Hepatocyte (in vitro differentiated cells): ENCODE measurements around the gene DDX19B. TPM values are rescaled to one million over a fixed set of nuclear protein-coding genes. Genes with fewer than 3 reads are reported as not detected.
"Not testable (repeated sequence)": the region's sequence is repeated elsewhere in the genome, so short reads cannot be mapped to it uniquely, and the experiment has no call there.

Experiments
- DNase-seq: peaks from one replicate; pipeline ENCODE4 v3.0.0-alpha.2; 2016; ENCODE audit warnings: low spot score
- H2AFZ ChIP-seq: fragments of 200-600 bp; sonication (generic); 2 replicates; pipeline ENCODE4 v1.6.0; 2016; ENCODE audit warnings: antibody characterized with exemption, mild to moderate bottlenecking
- H3K27ac ChIP-seq: fragments of 200-600 bp; sonication (generic); 2 replicates; pipeline ENCODE4 v1.5.1; 2016; ENCODE audit warnings: mild to moderate bottlenecking
- H3K27me3 ChIP-seq: fragments of 200-600 bp; sonication (generic); 2 replicates; pipeline ENCODE4 v1.6.1; 2016
- H3K36me3 ChIP-seq: fragments of 200-600 bp; sonication (generic); replicated peaks from 2 replicates; pipeline ENCODE4 v1.5.1; 2016; ENCODE audit warnings: low read depth; ENCODE audit not compliant: insufficient read depth
- H3K4me1 ChIP-seq: fragments of 200-600 bp; sonication (generic); 2 replicates; pipeline ENCODE4 v1.5.1; 2016; ENCODE audit warnings: mild to moderate bottlenecking, moderate library complexity; ENCODE audit not compliant: insufficient read depth
- H3K4me2 ChIP-seq: fragments of 200-600 bp; sonication (generic); 2 replicates; pipeline ENCODE4 v1.6.0; 2016
- H3K4me3 ChIP-seq: fragments of 200-600 bp; sonication (generic); 2 replicates; pipeline ENCODE4 v1.5.1; 2016; ENCODE audit warnings: mild to moderate bottlenecking
- H3K79me2 ChIP-seq: fragments of 200-600 bp; sonication (generic); 2 replicates; pipeline ENCODE4 v1.6.0; 2017; ENCODE audit warnings: mild to moderate bottlenecking
- H3K9me2 ChIP-seq: fragments of 200-600 bp; sonication (generic); replicated peaks from 2 replicates; pipeline ENCODE4 v1.6.0; 2017; ENCODE audit warnings: mild to moderate bottlenecking; ENCODE audit not compliant: insufficient read depth
- H3K9me3 ChIP-seq: fragments of 200-600 bp; sonication (generic); 2 replicates; pipeline ENCODE4 v1.5.1; 2016; ENCODE audit warnings: low read depth, mild to moderate bottlenecking
- H4K20me1 ChIP-seq: fragments of 200-600 bp; sonication (generic); 2 replicates; pipeline ENCODE4 v1.6.0; 2016; ENCODE audit warnings: mild to moderate bottlenecking; ENCODE audit not compliant: insufficient read depth, poor library complexity, severe bottlenecking
- EZH2 ChIP-seq: fragments of 200-600 bp; sonication (generic); IDR thresholded peaks from 2 replicates; pipeline ENCODE4 v1.6.1; 2016; ENCODE audit warnings: antibody characterized with exemption, mild to moderate bottlenecking, borderline replicate concordance
- EZH2phosphoT487 ChIP-seq: fragments of 200-600 bp; sonication (generic); IDR thresholded peaks from one replicate; pipeline ENCODE4 v1.6.1; 2018; ENCODE audit warnings: antibody characterized with exemption, mild to moderate bottlenecking, low read depth, moderate library complexity; ENCODE audit not compliant: unreplicated experiment, severe bottlenecking
- WGBS: methylation state at CpG from one replicate; pipeline ENCODE4 v1.1.6; 2016; ENCODE audit warnings: low lambda C conversion rate; ENCODE audit errors: missing lambda C conversion rate; 5-methylcytosine and 5-hydroxymethylcytosine counted together
- polyA plus RNA-seq: library from polyadenylated mRNA; unstranded; fragments of >200 nt; fragmentation: Nextera tagmentation; extraction: Ambion mirVana; gene quantifications from 2 replicates; pipeline ENCODE4 v1.2.1, GENCODE V29; 2016
- total RNA-seq: library from RNA; depleted of rRNA; stranded (reverse); fragments of >200 nt; gene quantifications from 2 replicates; pipeline ENCODE4 v1.2.3, GENCODE V29; 2014
- TF ChIP-seq, protein P1 (sequence below): fragments of 200-600 bp; sonication (generic); IDR thresholded peaks from 2 replicates; pipeline ENCODE4 v1.5.1; 2016; ENCODE audit warnings: antibody characterized with exemption, mild to moderate bottlenecking; ENCODE audit not compliant: poor library complexity

DDX19B gene
- total and polyA plus RNA-seq, 2 experiments from 2014 or later: 26.6 to 38.7 TPM

- DNase-seq, H3K9me3 ChIP-seq, H3K79me2 ChIP-seq, H3K27me3 ChIP-seq, H3K9me2 ChIP-seq, H2AFZ ChIP-seq, H3K4me2 ChIP-seq, H3K4me3 ChIP-seq, H3K4me1 ChIP-seq, H4K20me1 ChIP-seq, H3K27ac ChIP-seq, H3K36me3 ChIP-seq: not testable (repeated sequence)
- TF ChIP-seq, protein P1, sequence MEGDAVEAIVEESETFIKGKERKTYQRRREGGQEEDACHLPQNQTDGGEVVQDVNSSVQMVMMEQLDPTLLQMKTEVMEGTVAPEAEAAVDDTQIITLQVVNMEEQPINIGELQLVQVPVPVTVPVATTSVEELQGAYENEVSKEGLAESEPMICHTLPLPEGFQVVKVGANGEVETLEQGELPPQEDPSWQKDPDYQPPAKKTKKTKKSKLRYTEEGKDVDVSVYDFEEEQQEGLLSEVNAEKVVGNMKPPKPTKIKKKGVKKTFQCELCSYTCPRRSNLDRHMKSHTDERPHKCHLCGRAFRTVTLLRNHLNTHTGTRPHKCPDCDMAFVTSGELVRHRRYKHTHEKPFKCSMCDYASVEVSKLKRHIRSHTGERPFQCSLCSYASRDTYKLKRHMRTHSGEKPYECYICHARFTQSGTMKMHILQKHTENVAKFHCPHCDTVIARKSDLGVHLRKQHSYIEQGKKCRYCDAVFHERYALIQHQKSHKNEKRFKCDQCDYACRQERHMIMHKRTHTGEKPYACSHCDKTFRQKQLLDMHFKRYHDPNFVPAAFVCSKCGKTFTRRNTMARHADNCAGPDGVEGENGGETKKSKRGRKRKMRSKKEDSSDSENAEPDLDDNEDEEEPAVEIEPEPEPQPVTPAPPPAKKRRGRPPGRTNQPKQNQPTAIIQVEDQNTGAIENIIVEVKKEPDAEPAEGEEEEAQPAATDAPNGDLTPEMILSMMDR: peak; percentile 71
- 61% methylated on average over 10 of the region's 10 CpGs for WGBS
These were observed 71.2 kb downstream of the DDX19B start for GRCh38 chr16:70370145-70370544.

GRCh38 chr16:70370924-70371323, 71.9 kb downstream of the DDX19B start:
- TF ChIP-seq EZH2phosphoT487 (no peak), EZH2 (no peak)
- TF ChIP-seq, protein P1: no peak
- H3K27ac ChIP-seq: no peak overlapping the region
- 98% methylated on average over 10 of the region's 10 CpGs for WGBS
- H3K79me2 ChIP-seq: no peaks in the 10 kb centered on the region
- H3K36me3 ChIP-seq: no peaks in the 10 kb centered on the region
- no peaks in the 10 kb centered on the region for H4K20me1 ChIP-seq
- no peaks in the 10 kb centered on the region for H3K4me1 ChIP-seq
- no peaks in the 10 kb centered on the region for H3K9me3 ChIP-seq
- H2AFZ ChIP-seq: no peak overlapping the region
- no peaks in the 10 kb centered on the region for H3K9me2 ChIP-seq
- no peaks in the 10 kb centered on the region for H3K27me3 ChIP-seq
- DNase-seq: no peak
- H3K4me3 ChIP-seq: no peak overlapping the region
- H3K4me2 ChIP-seq: no peak overlapping the region

DNA sequence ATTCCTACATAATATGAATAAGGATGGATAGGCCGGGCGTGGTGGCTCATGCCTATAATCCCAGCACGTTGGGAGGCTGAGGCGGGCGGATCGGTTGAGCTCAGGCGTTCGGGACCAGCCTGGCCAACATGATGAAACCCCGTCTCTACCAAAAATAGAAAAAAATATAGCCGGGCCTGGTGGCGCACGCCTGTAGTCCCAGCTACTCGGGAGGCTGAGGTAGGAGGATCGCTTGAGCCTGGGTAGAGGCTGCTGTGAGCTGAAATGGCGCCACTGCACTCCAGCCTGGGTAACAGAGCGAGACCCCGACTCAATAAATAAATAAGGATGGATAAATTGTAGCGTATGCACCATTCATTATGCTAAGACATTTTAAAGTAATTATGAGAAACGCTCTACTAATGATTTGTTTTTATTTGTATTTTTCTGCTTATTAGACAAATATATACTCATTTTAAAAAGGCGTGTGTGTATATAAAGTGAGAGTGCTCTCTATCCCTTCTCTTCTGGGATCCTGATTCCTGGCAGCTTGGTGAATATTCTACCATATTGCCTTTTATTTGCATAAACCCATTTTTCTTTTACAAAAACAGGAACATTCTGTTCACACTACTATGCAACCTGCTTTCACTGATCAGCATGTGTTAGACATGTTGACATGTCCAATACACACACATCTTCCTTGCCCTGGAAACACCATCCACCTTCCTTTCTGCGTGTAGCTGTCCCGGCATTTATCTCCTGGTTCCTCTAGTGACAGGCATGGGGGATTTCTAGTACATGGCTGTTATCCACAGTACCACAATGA, 74.1 kb downstream of the DDX19B start:
- Histone ChIP-seq H4K20me1 (no peaks in the 10 kb centered on the region), H3K9me2 (no peaks in the 10 kb centered on the region), H3K4me3 (no peak overlapping the region), H3K36me3 (no peaks in the 10 kb centered on the region), H2AFZ (no peak overlapping the region), H3K4me1 (no peaks in the 10 kb centered on the region), H3K27ac (no peak overlapping the region), H3K9me3 (no peaks in the 10 kb centered on the region), H3K79me2 (peaks cover 7% of the 10 kb centered on the region), H3K4me2 (no peak overlapping the region), H3K27me3 (no peaks in the 10 kb centered on the region)
- DNase-seq: no peak
- TF ChIP-seq, protein P1: no peak
- TF ChIP-seq EZH2 (no peak), EZH2phosphoT487 (no peak)
- WGBS: 98% methylated on average over 22 of the region's 22 CpGs
